Heart left ventricle (tissue), 16 donors: ENCODE measurements around the gene FCRLA. TPM values are rescaled to one million over a fixed set of nuclear protein-coding genes. Genes with fewer than 3 reads are reported as not detected.
"Not testable (repeated sequence)": the region's sequence is repeated elsewhere in the genome, so short reads cannot be mapped to it uniquely, and the experiment has no call there.

Experiments
- ATAC-seq, 4 donors: fragments of 200-7000 bp; cut with Tn5 transposase; one replicate each; pipeline ENCODE4 v1.9.1; 2020 to 2022; ENCODE audit warnings: moderate library complexity in 4 of 4, mild to moderate bottlenecking in 3 of 4, moderate number of reproducible peaks in 1 of 4
- DNase-seq, 5 donors: peaks; one replicate each; pipeline ENCODE4 v3.0.0-alpha.2; 2020
- H3K27ac ChIP-seq, 12 donors: fragments of 200-600 bp; sonication (generic) in 4 of 12; one replicate each; pipeline versions ENCODE4 v1.5.0 to v1.8.0; 2016 to 2022; ENCODE audit warnings: mild to moderate bottlenecking in 2 of 12
- H3K27me3 ChIP-seq, 9 donors: fragments of 200-600 bp; sonication (generic) in 2 of 9; one replicate each; pipeline versions ENCODE4 v1.5.1 to v1.8.0; 2016 to 2022; ENCODE audit warnings: mild to moderate bottlenecking in 3 of 9
- H3K36me3 ChIP-seq, 9 donors: fragments of 200-600 bp; sonication (generic) in 2 of 9; one replicate each; pipeline versions ENCODE4 v1.5.0 to v1.8.0; 2018 to 2022; ENCODE audit warnings: mild to moderate bottlenecking in 2 of 9
- H3K4me1 ChIP-seq, 12 donors: fragments of 200-600 bp; sonication (generic) in 4 of 12; one replicate each; pipeline versions ENCODE4 v1.5.0 to v1.8.0; 2016 to 2022; ENCODE audit warnings: mild to moderate bottlenecking in 3 of 12
- H3K4me3 ChIP-seq, 12 donors: fragments of 200-600 bp; sonication (generic) in 4 of 12; one replicate each; pipeline versions ENCODE4 v1.5.0 to v1.8.0; 2017 to 2022; ENCODE audit warnings: mild to moderate bottlenecking in 9 of 12, moderate library complexity in 4 of 12
- H3K9me3 ChIP-seq, 12 donors: fragments of 200-600 bp; sonication (generic) in 4 of 12; one replicate each; pipeline versions ENCODE4 v1.5.0 to v1.8.0; 2016 to 2022; ENCODE audit warnings: mild to moderate bottlenecking in 1 of 12
- POLR2A ChIP-seq, 2 donors: fragments of 450-650 bp; IDR thresholded peaks; one replicate each; pipeline ENCODE4 v1.6.1; 2017; ENCODE audit warnings: antibody characterized with exemption in 2 of 2, mild to moderate bottlenecking in 2 of 2, moderate library complexity in 2 of 2
- WGBS, 4 donors: extraction: QIAGEN DNeasy Blood & Tissue Kit in 2 of 4; methylation state at CpG; one replicate each; pipeline versions ENCODE4 v1.1.5 to v1.1.7; 2013 to 2018; 5-methylcytosine and 5-hydroxymethylcytosine counted together
- intact Hi-C, 10 donors: fragments of 100-400 bp; cut with DNase I; formaldehyde crosslinking; loops; one replicate each; pipeline versions ENCODE4 v1.11.1 to v1.14.2; 2022
- polyA plus RNA-seq, 2 donors: library from polyadenylated mRNA; stranded (reverse); fragments of 200-250 nt; gene quantifications; one replicate each; pipeline ENCODE4 v1.2.3, GENCODE V29; 2013
- total RNA-seq, 9 donors: library from RNA; depleted of rRNA in 2 of 9; stranded (reverse); fragments of >200 nt in 2 of 9; fragmentation: NEBNext Ultra II Directional in 3 of 9; extraction: Animal tissue kit (Norgen Biotek cat#: 25700) in 3 of 9; gene quantifications; one replicate each; pipeline versions ENCODE4 v1.1.0 to v1.2.4, GENCODE V29; 2016 to 2023
- TF ChIP-seq, protein P1 (sequence below), 12 donors: fragments of 200-600 bp; sonication (generic) in 4 of 12; IDR thresholded peaks; one replicate each; pipeline versions ENCODE4 v1.5.0 to v1.8.0; 2018 to 2022; ENCODE audit warnings: antibody characterized with exemption in 12 of 12, mild to moderate bottlenecking in 5 of 12
- donor health status: ischemic (EF 13 %, LVEDD 7.1; RV severe dilation, severe dysfunction).
- donor health status: healthy with polysubstance abuse.
- donor health status: DM: no; HTN: yes; CAD: no.
- donor health status: DM: no; HTN: no; CAD: no.
- donor health status: ischemic (EF 25% LVEDD 6.9; RV normal size, moderate dysfunction).
- donor health status: ischemic (EF 25% LVEDD 5.7; RV mildly dilated, moderate dysfunction).
- donor health status: healthy.
- donor health status: DM: yes; HTN: yes; CAD: no.
- donor health status: ischemic (EF 35%, LVEDD 5.7; RV mildly dilated, moderate dysfunction).
- donor health status: nonischemic (EF 11% LVEDD 7.7; RV severe dilation, severe dysfunction).
- donor health status: DM: yes; HTN: yes; CAD: no.
- donor health status: PGD.
- donor health status: ischemic (EF 29% LVEDD 5.4; RV normal size, mild dysfunction).
- donor health status: nonischemic (EF 23%, LVEDD 6.1; RV moderate dilation, normal function).

The FCRLA gene
- total and polyA plus RNA-seq, 11 donors, result 0.11 to 1.0 (median 0.23) TPM; not detected in 6

DNA sequence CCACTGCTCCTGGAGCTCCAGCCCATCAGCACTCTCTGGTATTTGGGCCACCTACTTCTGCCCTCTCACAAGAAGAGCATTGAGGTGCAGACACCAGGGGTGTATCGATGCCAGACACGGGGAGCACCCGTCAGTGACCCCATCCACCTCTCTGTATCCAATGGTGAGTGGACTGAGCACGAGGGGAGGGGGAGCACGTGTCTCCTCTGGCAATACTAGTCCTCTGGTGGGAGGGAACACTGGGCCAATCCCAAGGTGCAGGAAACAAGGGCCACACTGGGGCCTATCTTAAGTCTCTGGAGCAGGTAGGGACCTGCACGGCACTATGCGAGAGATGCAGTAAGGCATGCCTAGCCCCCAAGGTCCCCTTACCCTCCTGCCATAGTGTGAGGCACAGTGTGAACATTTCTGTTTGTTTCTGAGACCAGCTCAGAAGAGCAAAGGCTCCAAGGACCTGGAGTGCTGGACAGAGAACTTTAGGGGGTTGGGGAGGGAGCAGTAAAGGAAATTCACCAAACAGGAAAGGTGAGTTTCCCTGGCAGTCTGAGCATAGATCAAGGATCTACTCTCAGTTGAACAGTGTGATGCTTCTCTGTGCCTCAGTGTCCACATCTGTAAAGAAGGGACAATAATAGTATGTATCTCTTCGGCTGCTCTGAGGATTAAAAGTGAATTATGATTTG lies 16.6 kb downstream of the FCRLA start:
- intact Hi-C loops, result loop anchor here in 1 of 10 donors (10.0 kb wide), 1 partner anchor 149 kb away; no protein-coding TSS in a partner anchor
- ATAC-seq (no peak), DNase-seq (no peak)
- H3K27ac ChIP-seq, result no peak overlapping the region
- no peaks in the 10 kb centered on the region for H3K36me3 ChIP-seq
- no peak for TF ChIP-seq POLR2A (IDR thresholded peaks at IDR 0.05)
- TF ChIP-seq, protein P1, sequence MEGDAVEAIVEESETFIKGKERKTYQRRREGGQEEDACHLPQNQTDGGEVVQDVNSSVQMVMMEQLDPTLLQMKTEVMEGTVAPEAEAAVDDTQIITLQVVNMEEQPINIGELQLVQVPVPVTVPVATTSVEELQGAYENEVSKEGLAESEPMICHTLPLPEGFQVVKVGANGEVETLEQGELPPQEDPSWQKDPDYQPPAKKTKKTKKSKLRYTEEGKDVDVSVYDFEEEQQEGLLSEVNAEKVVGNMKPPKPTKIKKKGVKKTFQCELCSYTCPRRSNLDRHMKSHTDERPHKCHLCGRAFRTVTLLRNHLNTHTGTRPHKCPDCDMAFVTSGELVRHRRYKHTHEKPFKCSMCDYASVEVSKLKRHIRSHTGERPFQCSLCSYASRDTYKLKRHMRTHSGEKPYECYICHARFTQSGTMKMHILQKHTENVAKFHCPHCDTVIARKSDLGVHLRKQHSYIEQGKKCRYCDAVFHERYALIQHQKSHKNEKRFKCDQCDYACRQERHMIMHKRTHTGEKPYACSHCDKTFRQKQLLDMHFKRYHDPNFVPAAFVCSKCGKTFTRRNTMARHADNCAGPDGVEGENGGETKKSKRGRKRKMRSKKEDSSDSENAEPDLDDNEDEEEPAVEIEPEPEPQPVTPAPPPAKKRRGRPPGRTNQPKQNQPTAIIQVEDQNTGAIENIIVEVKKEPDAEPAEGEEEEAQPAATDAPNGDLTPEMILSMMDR (IDR thresholded peaks at IDR 0.05), result no peak
- H3K4me1 ChIP-seq, result peaks cover 0 to 54% (median 5%) of the 10 kb centered on the region in 12 donors
- H3K27me3 ChIP-seq, result peaks cover 0 to 19% (median 0%) of the 10 kb centered on the region in 9 donors
- H3K9me3 ChIP-seq, result no peaks in the 10 kb centered on the region
- no peak overlapping the region for H3K4me3 ChIP-seq
- 88 to 94% (median 91%) methylated on average over 6 to 8 of the region's 8 CpGs for WGBS, 4 donors

DNA sequence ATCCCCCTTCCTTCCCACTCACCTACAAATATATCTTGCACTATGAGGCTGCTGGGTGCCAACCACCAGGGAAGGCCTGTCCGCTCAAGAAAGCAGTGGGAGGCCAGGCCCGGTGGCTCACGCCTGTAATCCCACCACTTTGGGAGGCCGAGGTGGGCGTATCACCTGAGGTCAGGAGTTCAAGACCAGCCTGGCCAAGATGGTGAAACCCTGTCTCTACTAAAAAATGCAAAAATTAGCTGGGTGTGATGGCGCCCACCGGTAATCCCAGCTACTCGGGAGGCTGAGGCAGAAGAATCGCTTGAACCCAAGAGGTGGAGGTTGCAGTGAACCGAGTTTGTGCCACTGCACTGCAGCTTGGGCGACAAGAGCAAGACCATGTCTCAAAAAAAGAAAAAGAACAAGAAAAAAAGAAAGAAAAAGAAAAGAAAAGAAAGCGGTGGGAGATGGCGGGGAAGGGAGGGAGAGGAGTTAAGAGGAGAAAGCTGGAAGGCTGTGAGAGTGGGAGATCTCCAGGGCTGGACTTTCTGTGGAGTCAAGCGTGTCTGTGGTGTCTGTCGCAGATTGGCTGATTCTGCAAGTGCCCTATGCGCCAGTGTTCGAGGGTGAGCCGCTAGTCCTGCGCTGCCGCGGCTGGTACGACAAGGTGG lies 18.4 kb downstream of the FCRLA start:
- Histone ChIP-seq H3K27ac (peak overlapping the region in 9 of 12 donors; percentile 81 to 95 (median 89)), H3K27me3 (peaks cover 0 to 19% (median 0%) of the 10 kb centered on the region in 9 donors), H3K4me3 (peak overlapping the region; percentile 50 to 97 (median 80)), H3K4me1 (peaks cover 0 to 57% (median 5%) of the 10 kb centered on the region in 12 donors)
- WGBS, 4 donors, result 47 to 52% (median 49%) methylated on average over 22 of the region's 22 CpGs
- H3K36me3 ChIP-seq, DNase-seq, H3K9me3 ChIP-seq, ATAC-seq: not testable (repeated sequence)
- intact Hi-C loops, result loop anchor here in 1 of 10 donors (10.0 kb wide), 1 partner anchor 151 kb away; no protein-coding TSS in a partner anchor

- DNase-seq (peak; percentile 41 to 78 (median 45)), ATAC-seq (peak in 3 of 4 donors; percentile 41 to 50 (median 48))
- peak overlapping the region; percentile 50 to 97 (median 80) for H3K4me3 ChIP-seq
- 0 to 1% (median 1%) methylated on average over 21 to 34 of the region's 34 CpGs for WGBS, 4 donors
- H3K27me3 ChIP-seq, result peaks cover 0 to 19% (median 0%) of the 10 kb centered on the region in 9 donors
- no peaks in the 10 kb centered on the region for H3K36me3 ChIP-seq
- no peaks in the 10 kb centered on the region for H3K9me3 ChIP-seq
- H3K4me1 ChIP-seq, result peaks cover 0 to 53% (median 5%) of the 10 kb centered on the region in 12 donors
- intact Hi-C loops, result loop anchor here in 1 of 10 donors (10.0 kb wide), 1 partner anchor 151 kb away; no protein-coding TSS in a partner anchor
- TF ChIP-seq, protein P1 (IDR thresholded peaks at IDR 0.05), result peak in 3 of 12 donors; percentile 27 to 38 (median 34)
- no peak for TF ChIP-seq POLR2A (IDR thresholded peaks at IDR 0.05)
- H3K27ac ChIP-seq, result peak overlapping the region; percentile 25 to 95 (median 88)
Measured at GRCh38 chr1:161725908-161726472, 19.0 kb downstream of the FCRLA start.

- Histone ChIP-seq H3K4me1 (peaks cover 0 to 49% (median 5%) of the 10 kb centered on the region in 12 donors), H3K27ac (peak overlapping the region; percentile 65 to 95 (median 88)), H3K27me3 (peaks cover 0 to 19% (median 0%) of the 10 kb centered on the region in 9 donors), H3K36me3 (no peaks in the 10 kb centered on the region), H3K9me3 (no peaks in the 10 kb centered on the region), H3K4me3 (peak overlapping the region; percentile 50 to 97 (median 80))
- 0% methylated on average over 13 to 83 of the region's 83 CpGs for WGBS, 4 donors
- TF ChIP-seq, protein P1 (IDR thresholded peaks at IDR 0.05), result peak in 3 of 12 donors; percentile 5 to 8 (median 6)
- TF ChIP-seq POLR2A (IDR thresholded peaks at IDR 0.05), result peak in 1 of 2 donors; percentile 54
- intact Hi-C loops, result loop anchor here in 1 of 10 donors (10.0 kb wide), 1 partner anchor 152 kb away; no protein-coding TSS in a partner anchor
- peak; percentile 87 to 91 (median 90) for DNase-seq
- peak; percentile 84 to 94 (median 92) for ATAC-seq
Measured at GRCh38 chr1:161726473-161727255, 19.6 kb downstream of the FCRLA start.
